Measurements from ENCODE around the gene MLYCD. TPM values are rescaled to one million over a fixed set of nuclear protein-coding genes. Genes with fewer than 3 reads are reported as not detected.
A peak's percentile ranks its signal among the peaks of the same experiment; 100 is the strongest.
"Not testable (repeated sequence)": the region's sequence is repeated elsewhere in the genome, so short reads cannot be mapped to it uniquely, and the experiment has no call there.

Gene MLYCD
- total RNA-seq, 1 experiment from 2014 or later: 1.0 TPM

DNA sequence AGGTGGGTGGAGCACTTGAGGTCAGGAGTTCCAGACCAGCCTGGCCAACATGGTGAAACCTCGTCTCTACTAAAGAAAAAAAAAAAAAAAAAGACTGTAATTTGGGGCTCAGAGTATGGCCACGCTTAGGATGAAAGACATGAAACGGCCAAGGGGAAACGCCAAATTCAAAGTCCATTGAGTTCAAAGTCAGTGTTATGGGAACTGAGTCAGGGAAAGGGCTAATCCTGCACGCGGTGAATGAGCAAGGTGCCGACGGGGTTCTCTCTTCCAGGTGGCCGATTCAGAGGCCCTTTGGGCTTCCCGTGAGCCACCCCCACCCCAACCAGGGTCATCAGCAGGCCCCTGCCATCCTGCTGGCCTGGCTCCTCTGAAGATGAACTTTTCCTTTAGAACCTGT, 46.7 kb downstream of the MLYCD start:
- Histone ChIP-seq H3K9me3 (no peaks in the 10 kb centered on the region), H3K36me3 (no peaks in the 10 kb centered on the region), H3K27me3 (no peaks in the 10 kb centered on the region), H3K4me3 (no peak overlapping the region)
- DNase-seq: no peak

DNA sequence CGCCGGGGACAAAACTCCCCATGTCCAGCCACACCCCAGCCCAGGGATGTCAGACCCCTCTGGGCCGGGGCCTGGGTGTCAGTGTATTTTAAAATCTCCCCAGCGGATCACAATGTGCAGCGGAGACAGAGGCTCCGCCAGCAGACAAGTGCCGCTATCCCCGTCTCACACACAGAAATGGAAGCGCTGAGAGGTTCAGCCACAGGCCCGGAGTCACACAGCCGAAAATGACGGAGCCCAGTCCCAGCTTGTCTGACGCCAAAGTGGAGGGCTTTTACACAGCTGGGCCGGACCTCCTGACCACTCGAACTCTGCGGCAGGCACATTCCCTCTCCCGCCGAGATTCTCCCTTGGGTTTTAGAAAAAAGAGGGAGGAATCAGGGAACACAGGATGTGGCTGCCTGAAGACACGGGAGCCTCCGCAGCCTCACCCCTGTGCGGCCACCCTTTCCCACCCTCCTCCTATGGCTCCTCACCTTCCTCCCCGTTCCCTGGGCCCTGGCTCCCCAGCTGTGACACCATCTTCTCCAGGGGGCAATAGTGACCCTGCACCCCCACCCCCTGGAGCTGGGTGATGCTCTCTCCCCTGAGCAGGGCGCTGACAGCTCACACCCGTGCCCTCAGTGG, 47.4 kb downstream of the MLYCD start:
- no peaks in the 10 kb centered on the region for H3K9me3 ChIP-seq
- no peak for DNase-seq
- no peaks in the 10 kb centered on the region for H3K27me3 ChIP-seq
- H3K4me3 ChIP-seq: no peak overlapping the region
- no peaks in the 10 kb centered on the region for H3K36me3 ChIP-seq

DNA sequence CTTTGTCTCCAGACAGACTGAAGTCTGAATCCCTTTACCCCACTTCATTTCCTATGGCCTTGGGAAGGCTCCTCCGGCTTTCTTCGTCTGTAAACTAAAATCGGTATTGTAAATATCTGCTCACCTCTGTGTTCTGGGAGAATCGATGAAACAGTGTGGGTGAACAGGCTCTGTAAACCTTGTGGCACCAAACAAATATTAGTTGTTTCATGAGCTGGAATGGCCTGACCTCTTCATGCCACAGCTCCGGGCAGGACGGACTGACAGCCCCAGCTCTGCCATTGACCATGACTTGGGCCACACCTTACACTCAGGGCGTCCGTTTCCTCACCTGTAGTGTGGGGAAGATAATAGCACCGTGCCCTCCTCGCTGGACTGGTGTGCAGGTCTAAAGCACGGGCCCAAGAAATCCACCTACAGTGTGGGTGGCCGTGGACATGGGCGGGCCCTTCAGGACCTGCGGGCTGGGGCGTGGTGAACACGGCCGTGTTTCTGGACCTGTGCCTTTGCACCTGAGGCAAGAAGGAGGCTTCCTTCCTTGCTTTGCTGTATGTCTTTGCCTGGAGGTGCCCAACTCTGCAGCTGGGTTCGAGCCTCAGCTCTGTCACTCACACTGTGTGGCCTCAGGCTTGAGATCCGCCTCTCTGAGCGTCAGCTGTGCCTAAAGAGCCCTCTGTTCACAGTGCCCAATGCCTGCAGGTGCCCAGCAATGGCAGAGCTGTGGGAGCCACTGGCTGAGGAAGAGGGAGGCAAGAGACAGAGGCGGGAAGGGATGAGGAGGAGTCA, 48.1 kb downstream of the MLYCD start:
- Histone ChIP-seq H3K9me3 (no peaks in the 10 kb centered on the region), H3K4me3 (no peak overlapping the region), H3K36me3 (no peaks in the 10 kb centered on the region), H3K27me3 (no peaks in the 10 kb centered on the region)
- no peak for DNase-seq

DNA sequence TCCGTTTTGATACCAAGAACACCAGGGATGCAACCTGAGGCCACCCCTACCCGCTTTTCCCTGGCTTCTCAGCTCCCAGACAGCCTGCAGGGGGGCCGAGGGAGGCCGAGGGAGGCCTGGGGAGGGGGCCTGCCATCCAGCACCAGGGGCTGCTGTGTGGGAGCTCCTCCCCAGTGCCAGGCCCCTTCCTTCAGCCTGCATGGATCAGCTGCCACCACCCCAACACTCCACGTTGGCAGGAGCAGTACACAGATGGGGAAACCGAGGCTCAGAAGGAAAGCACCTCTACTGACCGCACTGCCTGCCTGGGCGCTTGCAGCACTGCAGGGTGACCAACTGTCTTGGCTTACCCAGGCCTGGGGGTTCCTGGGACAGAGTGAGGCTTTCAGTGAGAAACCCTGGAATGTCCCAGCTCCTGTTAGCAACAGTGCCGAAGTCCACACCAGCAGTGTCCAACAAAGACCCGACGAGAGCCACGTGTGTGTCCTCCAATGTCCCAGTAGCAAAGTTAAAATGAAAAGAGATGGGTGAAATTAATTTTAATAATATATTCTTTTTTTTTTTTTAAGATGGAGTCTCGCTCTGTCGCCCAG, 48.8 kb downstream of the MLYCD start:
- no peak for DNase-seq
- Histone ChIP-seq H3K4me3 (no peak overlapping the region), H3K27me3 (no peaks in the 10 kb centered on the region), H3K9me3 (no peaks in the 10 kb centered on the region), H3K36me3 (no peaks in the 10 kb centered on the region)

DNA sequence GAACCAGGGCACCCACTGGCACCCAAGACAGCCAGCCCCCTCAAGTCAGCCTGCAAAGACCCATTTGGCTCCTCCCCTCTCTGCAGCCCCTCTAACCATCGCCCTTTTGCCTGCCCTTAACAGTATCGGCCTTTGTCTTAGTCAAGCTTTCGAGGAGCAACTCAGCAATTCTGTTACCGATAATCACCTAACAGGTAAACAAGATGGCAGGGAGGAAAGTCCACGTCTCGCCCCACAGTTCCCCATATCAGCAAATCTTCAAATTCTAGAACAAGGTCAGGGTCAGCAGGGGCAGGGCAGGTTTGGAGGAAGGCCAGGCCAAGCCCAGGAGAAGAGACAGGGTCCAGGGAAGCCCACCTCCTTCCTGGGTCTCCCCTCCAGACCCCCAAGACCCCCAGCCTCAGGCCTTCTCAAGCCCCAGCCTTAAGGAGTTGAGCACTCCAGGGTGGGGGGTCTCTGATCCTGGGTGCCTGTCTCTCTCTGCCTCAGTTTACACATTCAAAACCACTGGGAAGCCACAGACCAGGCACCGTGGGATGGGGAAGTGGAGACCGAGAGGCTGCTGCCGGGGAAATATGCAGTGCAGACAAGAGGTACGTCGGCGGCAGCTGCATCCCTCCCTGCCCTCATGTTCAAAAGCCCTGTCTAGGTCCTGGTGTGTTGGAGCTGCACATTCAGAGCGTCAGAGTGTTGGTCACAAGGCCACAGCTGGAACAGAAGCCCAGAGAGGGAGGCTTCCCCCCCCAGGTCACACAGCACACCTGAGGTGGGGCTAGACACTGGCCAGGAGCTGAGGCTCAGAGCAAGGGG, 50.2 kb downstream of the MLYCD start:
- no peaks in the 10 kb centered on the region for H3K27me3 ChIP-seq
- no peak for DNase-seq
- H3K9me3 ChIP-seq: no peaks in the 10 kb centered on the region
- H3K4me3 ChIP-seq: no peak overlapping the region
- H3K36me3 ChIP-seq: no peaks in the 10 kb centered on the region

DNA sequence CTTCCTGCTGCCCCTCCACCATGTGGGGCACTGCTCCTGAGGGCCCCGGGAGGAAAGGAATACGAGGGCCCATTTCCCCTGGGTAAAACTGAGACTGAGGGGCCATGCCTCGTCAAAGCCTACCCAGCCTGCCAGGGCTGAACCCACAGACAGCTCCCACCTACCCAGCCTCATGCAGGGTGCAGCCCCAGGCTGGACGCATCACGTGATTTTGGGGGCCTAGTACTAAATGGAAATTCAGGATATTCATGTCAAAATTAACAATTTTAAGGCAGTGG, 50.7 kb downstream of the MLYCD start:
- H3K36me3 ChIP-seq: no peaks in the 10 kb centered on the region
- no peaks in the 10 kb centered on the region for H3K9me3 ChIP-seq
- no peak overlapping the region for H3K4me3 ChIP-seq
- DNase-seq: no peak
- no peaks in the 10 kb centered on the region for H3K27me3 ChIP-seq

DNA sequence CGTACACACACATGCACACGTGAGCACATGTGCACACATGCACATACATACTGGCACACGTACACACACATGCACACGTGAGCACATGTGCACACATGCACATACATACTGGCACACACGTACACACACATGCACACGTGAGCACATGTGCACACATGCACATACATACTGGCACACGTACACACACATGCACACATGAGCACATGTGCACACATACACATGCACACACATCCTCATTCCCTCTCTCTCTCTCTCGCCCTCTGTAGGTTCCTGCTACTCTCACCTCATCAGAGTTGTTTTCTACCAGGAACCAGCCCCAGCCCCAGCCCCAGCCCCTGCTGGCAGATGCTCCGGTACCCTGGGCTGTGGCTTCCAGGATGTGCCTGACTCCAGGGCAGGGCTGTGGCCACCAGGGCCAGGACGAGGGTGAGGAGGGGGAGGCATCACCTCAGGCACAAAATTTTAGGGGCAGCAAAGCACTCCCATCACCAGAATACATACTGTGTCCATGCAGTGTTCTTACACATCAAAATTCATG, 52.0 kb downstream of the MLYCD start:
- H3K9me3 ChIP-seq, DNase-seq, H3K4me3 ChIP-seq, H3K36me3 ChIP-seq, H3K27me3 ChIP-seq: not testable (repeated sequence)

DNA sequence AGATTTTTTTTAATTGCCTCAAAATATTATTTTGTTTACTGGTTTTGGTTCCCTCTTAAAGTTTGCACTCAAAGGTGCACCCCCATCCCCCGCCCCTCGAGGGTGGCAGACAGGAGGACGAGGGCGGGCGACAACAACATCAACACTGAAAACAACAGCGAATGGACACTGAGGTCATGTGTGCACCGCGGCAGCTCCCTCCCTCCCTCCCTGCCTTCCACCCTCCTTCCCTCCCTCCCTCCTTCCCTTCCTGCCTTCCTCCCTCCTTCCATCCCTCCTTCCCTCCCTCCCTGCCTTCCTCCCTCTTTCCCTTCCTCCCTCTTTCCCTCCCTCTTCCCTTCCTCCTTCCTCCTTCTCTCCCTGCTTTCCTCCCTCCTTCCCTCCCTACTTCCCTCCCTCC, 52.6 kb downstream of the MLYCD start:
- no peak overlapping the region for H3K4me3 ChIP-seq
- H3K9me3 ChIP-seq: no peaks in the 10 kb centered on the region
- DNase-seq: no peak
- no peaks in the 10 kb centered on the region for H3K36me3 ChIP-seq
- no peaks in the 10 kb centered on the region for H3K27me3 ChIP-seq

DNA sequence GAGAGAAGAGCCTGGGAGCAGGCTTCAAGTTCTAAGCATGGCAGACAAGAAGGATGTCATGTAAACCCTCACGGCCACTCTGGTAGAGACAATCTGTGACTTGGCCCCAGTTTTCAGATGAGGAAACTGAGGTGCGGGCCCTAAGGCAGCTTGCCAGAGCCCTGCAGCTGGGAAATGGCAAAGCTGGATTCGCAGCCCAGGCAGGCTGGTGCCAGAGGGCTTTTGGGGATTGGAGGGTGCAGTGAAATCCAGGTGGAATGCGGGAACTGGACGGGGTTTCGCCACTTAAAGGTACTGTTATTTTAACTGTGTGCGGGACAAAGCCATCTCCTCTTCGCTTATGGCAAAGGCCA, 53.6 kb downstream of the MLYCD start:
- Histone ChIP-seq H3K27me3 (no peaks in the 10 kb centered on the region), H3K36me3 (no peaks in the 10 kb centered on the region), H3K9me3 (no peaks in the 10 kb centered on the region), H3K4me3 (peak overlapping the region; percentile 57)
- DNase-seq: peak; percentile 62

DNA sequence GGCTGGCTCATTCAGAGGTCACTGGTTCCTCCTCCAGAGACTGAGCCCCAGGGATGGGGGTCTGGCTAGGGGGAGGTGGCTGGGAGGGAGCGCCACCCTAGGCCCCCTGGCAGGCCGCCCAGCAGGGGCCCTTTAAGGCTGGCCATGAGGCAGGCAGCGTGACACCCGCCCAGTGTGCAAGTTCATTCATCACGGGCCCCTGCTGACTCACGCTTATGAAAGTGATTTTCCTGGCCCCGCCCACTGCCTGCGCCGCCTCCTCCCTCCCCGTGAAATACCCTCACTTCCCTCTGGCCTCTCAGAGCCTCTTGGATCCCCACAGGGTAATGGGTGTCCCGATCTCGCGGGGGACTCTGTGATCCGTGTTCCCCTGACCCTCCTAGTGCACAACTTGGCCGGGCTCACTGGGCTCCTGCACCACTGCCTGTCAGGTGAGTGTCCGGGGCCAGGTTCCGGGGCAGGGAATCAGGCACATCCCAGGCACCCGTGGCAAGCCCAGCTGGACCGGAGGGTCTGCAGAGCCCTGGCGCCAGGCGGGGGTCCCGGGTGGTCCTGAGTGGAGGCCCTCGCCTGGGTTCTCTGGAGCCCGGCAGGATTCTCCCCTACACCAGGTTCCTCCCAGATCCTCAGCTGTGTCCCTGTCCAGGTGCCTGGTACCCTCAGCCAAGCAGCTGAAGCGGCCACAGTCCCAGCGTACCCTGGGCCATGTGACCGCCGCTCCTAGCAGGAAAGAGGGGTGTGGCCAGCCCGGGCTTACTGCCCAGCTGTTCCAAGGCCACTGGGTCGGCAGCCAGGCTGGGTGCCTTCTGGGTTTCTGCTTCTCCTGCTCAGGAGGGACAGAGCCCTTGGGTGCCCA, 54.3 kb downstream of the MLYCD start, which contains the start of gene OSGIN1:
Gene OSGIN1 (plus strand): TSS at position 301 of the 856 bp plus-strand sequence. CDS start 4,432 bp downstream, outside the sequence.
- DNase-seq: peak; percentile 88
- no peaks in the 10 kb centered on the region for H3K9me3 ChIP-seq
- H3K27me3 ChIP-seq: no peaks in the 10 kb centered on the region
- H3K36me3 ChIP-seq: no peaks in the 10 kb centered on the region
- H3K4me3 ChIP-seq: peak within 1 kb of the TSS; percentile 57

DNA sequence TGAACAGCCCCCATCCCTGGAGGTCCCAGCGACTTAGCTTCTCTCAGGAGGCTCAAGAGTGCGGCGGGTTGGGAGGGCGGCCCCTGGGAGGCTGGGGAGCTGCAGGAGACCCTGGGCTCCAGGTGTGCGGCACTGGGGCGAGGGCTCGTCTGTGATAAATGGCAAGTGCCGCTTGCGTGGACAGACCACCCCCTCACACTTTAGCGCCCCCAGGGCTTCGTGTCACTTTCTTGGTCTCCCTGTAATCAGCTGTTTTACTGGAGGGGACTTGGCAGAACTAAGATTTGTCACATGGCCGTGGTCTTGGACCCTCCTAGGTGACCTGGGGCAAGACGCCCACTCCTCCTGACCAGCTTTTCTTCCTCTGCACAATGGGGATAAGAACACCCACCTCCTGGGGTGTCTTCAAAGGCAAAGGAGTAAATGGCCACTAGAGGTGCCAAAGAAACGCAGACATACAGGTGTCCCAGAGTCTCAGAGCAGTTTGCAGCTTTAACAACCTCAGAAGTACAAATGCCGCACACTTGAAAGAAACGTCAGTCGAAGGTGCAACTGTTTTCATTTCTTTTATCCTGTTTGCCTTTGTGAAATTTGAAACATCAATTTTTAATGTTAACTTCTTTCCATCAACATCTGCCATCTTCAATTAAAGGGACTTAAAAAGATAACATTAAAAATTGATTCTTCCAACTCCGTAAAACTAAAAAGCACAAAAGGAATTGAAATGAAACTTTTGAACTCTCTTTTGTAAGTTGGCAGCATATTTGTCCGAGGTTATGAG, 55.1 kb downstream of the MLYCD start:
- Histone ChIP-seq H3K9me3 (no peaks in the 10 kb centered on the region), H3K36me3 (no peaks in the 10 kb centered on the region), H3K4me3 (peak overlapping the region; percentile 57), H3K27me3 (no peaks in the 10 kb centered on the region)
- no peak for DNase-seq

DNA sequence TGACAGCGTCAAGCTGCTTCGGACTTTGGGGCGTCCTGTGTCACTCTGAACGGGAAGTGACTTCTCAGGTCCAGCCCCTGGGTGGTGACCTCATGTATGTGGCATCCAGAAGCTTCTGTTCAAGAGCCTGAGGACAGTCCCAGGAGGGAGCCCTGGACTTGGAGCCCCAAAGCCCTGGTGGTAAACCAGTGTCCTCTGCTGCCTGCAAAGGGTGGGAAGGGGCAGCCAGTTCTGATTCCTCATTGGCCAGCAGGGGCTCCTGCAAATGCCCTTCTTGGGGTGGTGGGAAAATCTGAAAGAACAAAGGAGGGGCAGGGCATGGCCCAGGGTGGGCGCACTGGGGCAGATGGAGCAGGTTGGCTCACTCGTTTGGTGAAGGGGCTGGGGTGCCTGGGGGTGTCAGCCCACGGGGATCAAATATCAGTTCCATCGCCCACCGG, 55.7 kb downstream of the MLYCD start:
- H3K9me3 ChIP-seq: no peaks in the 10 kb centered on the region
- H3K4me3 ChIP-seq: no peak overlapping the region; the same call in 1 of the 2 replicates
- DNase-seq: peak; percentile 15

DNA sequence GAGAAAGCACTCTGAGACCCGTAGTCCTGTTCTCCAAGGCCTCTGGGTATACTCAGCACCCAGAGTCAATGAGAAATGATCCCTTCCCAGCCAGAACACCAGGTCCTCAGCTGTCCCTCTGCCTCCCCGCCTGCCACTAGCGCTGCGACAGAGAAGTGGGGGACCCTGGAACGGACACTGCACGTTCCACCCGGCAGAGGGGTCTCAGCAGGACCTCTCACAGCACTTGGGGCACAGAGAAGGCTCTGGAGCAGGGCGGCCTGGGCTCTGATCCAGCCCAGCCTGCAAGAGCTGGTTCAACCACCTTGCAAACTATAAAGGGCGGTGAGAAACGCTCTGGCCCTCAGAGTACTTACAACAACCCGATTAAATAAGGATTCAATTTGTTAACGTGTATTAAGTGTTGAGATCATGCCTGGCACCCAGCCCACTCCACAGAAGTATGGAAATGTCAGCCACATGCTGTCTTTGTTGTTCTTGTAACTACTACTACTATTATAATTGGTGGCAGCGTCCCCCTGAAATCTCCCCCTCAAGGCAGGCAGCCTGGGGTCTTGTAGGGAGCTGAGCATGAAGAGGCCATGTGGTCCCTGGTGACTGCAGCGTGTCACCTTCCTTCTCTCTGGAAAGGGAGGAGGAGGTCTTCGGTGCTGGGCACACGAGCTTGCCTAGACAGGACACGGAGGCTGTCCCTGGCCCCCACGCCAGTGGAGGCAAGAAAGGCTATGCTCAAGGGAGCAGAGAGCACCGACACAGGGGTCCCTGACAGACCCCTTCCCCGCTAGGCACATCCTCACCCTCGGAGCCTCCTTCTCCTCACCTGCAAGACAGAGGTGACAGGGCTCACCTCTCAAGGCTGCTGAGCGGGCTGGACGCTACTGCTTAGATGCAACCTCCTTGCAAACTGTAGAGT, 56.6 kb downstream of the MLYCD start:
- Histone ChIP-seq H3K36me3 (no peaks in the 10 kb centered on the region), H3K27me3 (no peaks in the 10 kb centered on the region), H3K9me3 (no peaks in the 10 kb centered on the region), H3K4me3 (no peak overlapping the region)
- DNase-seq: no peak

More for the DNA sequence above, 55.7 kb downstream of the MLYCD start:
- Histone ChIP-seq H3K36me3 (no peaks in the 10 kb centered on the region), H3K27me3 (no peaks in the 10 kb centered on the region)

DNA sequence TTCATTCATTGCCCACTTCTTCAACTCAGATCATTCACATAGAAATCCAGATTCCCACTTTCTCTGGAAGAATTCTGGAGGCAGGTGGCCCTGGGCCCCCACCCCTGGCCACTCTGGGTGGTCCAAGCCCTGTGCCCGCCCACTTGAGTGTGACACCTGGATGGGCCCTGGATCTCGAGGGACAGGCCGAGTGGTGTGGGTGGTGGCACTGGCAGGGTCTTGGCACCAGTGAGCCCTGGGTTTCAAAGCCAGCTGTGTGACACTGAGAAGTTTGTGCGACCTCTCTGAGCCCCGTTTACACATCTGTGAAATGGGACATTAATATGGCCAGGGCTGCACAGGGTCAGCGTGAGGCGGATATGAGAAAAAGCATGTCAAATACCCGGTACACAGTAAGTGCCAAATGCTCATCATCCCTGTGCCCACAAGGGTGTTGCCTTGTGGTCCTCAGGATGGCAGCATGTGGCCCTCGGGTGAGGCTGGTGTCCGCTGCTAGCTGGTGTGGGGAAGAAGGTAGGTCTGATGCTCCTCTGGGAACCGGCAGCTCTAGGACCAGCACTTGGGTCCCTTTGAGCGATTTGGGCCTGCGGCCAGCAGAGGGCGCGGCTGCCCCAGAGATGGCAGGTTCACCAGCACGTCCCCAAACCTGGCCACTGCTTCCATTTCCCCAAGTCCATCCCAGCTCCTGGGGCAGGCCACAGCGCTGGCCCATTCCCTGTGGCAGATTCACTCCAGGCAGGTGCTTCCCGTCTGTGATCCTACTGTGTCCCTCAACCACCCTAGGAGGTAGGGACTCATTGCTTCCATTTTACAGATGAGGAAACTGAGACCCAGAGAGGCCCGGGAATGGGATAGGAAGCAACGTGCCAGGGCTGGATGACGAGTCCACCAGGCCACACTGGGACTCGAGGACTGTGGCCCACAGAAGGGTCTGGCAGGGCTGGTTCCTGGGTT, 57.7 kb downstream of the MLYCD start:
- H3K36me3 ChIP-seq: no peaks in the 10 kb centered on the region
- DNase-seq: peak; percentile 43
- no peak overlapping the region for H3K4me3 ChIP-seq
- H3K9me3 ChIP-seq: no peaks in the 10 kb centered on the region
- no peaks in the 10 kb centered on the region for H3K27me3 ChIP-seq
